GM21381 (cell line): Measurements from ENCODE around the gene SLC25A12.

Experiments
- ATAC-seq: cut with Tn5 transposase; IDR thresholded peaks from one replicate; pipeline ENCODE4 v1.9.1; 2021; ENCODE audit warnings: mild to moderate bottlenecking, moderate library complexity; ENCODE audit not compliant: unreplicated experiment

Gene SLC25A12

GRCh38 chr2:171735991-171736710 is 157.9 kb downstream of the SLC25A12 start:
- no peak for ATAC-seq
